Measurements from ENCODE around the gene SUGCT.

Gene SUGCT

DNA sequence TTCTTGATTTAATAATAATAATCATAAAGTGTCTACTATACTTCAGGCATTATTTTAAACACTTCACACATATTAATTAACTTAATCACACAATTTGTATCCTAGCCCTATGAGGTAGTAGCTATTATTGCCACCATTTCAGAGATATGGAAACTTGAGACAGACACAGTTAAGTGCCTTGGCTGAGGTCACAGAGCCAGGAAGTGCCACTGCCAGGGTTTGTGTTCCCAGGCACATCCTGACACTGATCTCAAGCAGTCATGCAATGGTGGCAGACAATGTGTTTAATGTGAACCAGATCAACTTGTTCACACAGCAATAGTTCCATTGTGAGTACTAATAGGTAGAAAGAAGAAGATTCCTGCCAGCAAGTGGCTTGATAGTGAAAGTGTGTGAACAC, 666.0 kb downstream of the SUGCT start:
- no peak for DNase-seq

GRCh38 chr7:40802497-40802896, 667.7 kb downstream of the SUGCT start:
- no peak for DNase-seq

GRCh38 chr7:40804477-40805215, 669.8 kb downstream of the SUGCT start:
- no peak for DNase-seq

DNA sequence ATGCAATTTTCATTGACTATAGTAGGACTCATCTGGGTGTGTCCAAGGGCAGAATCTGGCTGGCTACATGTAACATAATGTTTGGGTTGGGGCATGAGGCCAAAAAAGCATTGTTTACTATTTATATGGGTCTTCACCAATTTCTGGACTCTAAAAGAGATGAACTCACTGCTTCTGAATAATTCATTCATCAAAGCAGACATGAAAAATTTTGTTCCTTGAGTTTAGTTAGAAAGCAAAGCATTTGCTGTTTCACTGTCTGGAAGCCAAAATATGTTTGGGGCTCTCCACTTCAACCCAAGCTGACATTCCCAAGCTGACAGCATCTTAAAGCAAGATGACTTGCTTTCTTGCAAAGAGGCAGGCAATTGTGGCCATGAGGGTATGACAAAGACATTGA, 670.6 kb downstream of the SUGCT start:
- no peak for DNase-seq

DNA sequence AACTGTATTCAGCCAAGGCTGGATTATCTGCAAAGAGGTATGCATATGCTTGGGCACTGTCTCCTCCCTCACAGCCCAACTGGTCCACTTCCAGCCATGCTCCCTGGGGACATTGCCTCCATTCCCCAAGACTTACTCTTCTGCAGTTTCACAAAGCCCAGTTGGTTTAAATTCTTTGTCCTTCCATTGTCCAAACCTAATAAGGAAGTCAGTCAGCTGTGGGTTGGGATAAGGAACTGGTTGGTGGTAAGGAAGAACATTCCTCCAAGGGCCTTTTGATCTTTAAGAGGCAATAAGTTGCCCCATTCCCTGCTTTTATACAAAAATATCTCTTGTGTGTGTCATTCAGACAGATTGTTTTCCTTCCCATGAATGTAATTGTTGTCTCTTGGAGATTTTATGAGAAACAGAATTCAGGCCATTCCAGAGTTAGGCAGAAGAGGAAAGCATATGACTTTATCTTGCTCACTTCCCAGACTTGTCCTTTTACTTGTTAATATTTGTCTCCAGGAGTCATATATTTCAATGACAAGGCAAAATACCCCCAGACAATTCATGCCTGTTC, 673.7 kb downstream of the SUGCT start:
- DNase-seq, result no peak

DNA sequence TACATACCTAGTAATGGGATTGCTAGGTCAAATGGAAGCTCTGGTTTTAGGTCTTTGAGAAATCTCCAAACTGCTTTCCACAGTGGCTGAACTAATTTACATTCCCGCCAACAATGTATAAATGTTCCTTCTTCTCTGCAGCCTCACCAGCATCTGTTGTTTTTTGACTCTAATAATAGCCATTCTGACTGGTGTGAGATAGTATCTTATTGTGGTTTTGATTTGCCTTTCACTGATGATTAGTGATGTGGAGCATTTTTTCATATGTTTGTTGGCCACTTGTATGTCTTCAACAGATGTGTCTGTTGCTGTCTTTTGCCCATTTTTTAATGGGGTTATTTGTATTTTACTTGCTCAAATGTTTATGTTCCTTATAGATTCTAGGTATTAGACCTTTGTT, 675.5 kb downstream of the SUGCT start:
- DNase-seq, result no peak

DNA sequence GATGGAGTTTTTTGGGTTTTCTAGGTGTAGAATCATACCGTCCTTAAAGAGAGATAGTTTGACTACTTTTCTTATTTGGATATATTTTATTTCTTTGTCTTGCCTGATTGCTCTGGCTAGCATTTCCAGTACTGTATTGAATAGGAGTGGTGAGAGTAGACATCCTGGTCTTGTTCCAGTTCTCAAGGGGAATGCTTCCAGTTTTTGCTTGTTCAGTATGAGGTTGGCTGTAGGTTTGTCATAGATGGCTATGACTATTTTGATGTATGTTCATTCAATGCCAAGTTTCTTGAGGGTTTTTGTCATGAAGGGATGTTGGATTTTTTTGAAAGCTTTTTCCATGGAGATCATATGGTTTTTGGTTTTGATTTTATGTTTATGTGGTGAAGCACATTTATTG, 676.9 kb downstream of the SUGCT start:
- DNase-seq, result no peak

- no peak for DNase-seq
Observed at GRCh38 chr7:40815022-40815421, 680.2 kb downstream of the SUGCT start.

DNA sequence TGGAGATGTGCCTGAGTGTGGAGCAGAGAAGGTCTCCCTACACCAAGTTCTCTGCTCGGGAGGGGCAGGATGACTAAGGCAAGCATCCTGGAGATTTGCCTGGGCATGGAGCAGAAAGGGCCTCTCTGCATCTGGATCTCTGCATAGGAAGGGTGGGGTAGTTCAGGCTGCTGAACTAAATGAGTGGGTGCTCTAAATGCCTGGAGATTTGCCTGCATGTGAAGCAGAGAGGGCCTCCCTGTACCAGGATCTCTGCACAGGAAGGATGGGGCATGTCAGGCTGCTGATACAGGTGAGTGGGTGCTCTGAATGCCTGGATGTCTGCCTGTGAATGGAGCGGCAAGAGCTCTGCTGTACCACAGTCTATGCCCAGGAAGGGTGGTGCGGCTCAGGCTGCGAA, 680.7 kb downstream of the SUGCT start:
- DNase-seq, result no peak

DNA sequence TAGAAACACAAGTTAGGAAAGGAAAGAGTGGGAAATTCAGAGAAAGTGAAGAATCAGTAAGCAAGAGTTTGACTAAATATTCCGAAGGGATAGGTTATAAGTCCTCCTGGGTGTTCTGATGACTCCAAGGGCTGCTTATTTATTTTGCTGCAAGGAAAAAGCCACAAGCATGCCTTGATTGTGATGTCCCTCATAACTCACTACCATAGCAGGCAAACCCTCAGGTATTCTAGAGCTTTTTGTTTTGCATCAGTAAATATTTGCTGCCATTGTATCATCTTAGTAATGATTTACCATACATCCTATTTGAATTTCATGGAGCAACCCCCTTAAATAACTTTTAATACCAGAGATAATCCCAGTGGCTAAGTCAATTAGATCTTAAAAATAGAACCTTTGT, 688.1 kb downstream of the SUGCT start:
- DNase-seq, result no peak

GRCh38 chr7:40824461-40824860, 689.7 kb downstream of the SUGCT start:
- DNase-seq, result no peak

GRCh38 chr7:40826411-40827221, 691.8 kb downstream of the SUGCT start:
- DNase-seq, result no peak

GRCh38 chr7:40827222-40828085, 692.6 kb downstream of the SUGCT start:
- DNase-seq, result no peak

DNA sequence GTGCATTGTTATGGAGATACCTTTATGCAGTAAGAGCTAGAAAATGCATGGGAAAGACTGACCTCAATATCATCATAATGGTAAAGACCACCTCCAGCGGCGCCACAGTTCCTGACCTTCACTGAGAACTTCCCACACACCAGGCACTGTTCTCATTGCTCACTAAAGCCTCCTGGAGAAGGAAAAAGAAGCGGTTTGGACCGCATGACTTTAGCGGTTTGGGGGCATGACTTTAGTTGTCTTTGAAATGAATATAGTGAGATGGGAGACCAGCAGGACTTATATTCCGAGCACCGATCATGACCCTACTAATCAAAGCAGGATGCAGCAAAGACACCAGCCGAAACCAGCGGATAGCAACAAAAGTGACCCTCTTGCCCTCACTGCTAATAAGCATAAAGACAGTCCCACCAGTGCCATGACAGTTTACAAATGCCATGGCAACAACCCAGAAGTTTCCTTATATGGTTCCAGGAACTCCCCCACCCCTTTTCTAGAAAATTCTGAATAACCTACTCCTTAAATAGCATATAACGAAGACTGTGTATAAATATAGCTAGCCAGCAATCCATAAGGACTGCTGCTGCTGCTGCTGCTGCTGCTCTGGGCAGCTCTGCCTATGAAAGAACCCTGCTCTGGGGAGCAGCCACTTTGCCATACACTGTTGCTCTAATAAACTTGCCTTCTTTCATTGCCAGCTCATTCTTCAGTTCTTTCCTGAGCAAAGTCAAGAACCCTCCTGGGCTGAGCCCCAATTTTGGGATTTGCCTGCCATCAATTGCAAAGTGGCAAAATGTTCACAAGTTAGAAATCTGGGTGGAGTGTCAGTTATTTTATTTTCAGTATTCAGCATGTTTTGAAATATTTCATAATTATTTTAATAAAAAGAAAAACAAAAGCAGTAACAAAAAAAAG, 694.1 kb downstream of the SUGCT start:
- no peak for DNase-seq

DNA sequence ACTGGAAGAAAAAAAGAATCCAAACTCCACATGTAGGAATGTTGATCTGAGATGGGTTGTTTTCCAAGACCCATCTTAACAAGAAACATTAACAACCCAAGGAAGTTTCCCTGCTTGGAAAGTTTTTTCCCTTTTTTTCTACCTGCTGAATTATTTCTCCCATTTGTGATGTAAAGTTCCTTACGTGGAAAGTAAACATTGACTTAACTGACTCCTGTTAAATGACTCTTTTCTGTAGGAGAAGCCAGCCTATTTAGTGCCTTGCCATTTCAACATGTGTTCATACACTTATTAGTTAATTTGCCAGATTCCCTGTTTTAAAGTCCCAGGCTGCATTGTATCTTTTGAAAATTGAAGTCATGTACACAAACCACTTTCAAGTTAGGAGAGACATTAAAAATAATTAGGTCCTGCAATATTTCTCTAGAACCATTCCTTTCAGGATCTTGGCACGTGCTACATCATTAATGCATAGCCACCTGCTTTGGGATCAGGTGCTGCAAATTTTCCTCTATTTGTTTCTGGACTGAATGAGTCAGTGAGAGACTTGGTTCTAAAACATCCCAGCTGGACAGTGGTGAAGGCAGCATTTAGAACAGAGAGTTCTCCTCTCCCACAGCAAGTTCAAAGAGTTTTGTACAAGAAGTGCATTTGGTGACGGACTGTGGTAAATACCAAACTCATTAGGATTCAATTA, 698.5 kb downstream of the SUGCT start:
- no peak for DNase-seq

DNA sequence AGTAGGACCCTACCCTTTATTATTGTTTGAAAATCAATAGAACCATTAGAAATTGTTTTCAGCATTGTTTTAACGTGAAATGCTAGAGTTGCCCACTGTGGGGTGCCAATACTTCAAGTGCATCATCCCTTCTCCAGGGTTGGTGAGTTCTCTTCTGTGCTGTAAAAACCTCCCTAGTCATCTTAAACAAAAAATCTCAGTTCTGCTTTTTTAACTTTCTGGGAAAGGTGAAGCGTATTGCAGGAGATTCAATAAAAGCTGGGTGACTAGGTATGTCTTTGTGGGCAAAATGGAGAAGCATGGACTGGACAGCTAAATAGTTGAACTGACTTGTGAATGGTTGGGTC, 699.1 kb downstream of the SUGCT start:
- no peak for DNase-seq

DNA sequence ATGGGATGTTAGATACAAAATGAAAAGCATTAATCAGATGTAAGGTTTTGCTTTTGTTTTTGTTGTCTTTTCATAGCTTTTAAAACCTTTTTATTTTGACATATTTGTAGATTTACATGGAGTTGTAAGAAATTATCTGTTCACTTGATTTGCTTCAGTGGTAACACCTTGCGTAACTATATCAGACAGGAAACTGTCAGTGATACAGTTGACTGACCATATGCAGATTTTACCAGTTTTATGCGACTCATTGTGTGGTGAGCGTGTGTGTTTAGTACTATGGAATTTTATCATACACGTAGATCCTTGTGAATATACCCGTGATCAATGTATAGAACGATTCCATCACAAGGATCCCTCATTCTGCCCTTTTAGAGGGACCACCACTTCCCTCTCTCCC, 701.4 kb downstream of the SUGCT start:
- DNase-seq, result no peak

- no peak for DNase-seq
Observed at GRCh38 chr7:40839881-40840280, 705.1 kb downstream of the SUGCT start.

GRCh38 chr7:40840990-40841389, 706.2 kb downstream of the SUGCT start:
- DNase-seq, result no peak

GRCh38 chr7:40842641-40843040, 707.8 kb downstream of the SUGCT start:
- DNase-seq, result no peak

DNA sequence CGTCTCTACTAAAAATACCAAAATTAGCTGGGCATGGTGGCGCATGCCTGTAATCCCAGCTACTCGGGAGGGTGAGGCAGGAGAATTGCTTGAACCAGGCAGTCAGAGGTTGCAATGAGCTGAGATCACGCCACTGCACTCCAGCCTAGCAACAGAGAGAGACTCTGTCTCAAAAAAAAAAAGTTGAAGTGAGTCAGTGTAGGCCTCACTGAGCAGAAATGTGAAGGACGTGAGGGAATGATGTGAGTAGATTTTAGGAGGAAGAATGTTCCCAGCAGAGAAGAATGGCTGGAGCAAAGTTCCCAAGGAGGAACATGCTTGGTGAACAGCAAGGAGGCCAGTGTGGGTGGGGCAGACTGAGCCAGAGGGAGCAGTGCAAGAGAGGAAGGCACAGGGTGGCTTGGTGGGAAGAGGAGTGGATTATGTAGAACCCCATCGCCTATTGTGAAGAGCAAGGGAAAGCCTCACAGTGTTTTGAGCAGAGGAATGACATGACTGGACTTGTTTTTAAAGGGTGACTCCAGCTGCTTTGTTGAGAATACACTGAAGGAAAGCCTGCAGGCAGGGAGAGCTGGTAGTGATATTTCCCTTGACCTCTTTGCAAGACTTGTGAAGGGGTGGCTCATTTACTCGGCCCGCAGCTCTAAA, 708.7 kb downstream of the SUGCT start:
- no peak for DNase-seq
